HCT116 (cell line): ENCODE measurements around the gene CEP20.

Source experiments
- EZH2phosphoT487 ChIP-seq: fragments of 200-600 bp; IDR thresholded peaks from 2 replicates; pipeline ENCODE4 v1.6.1; 2018; ENCODE audit warnings: antibody characterized with exemption, borderline replicate concordance
- POLR2A ChIP-seq: IDR thresholded peaks from 2 replicates; pipeline ENCODE4 v1.7.0; 2011; ENCODE audit warnings: borderline replicate concordance; ENCODE audit not compliant: insufficient read depth, insufficient read length; ENCODE audit errors: extremely low read depth
- TCF7L2 ChIP-seq: IDR thresholded peaks from 2 replicates; pipeline ENCODE4 v1.7.0; 2011; ENCODE audit warnings: borderline replicate concordance, inconsistent platforms; ENCODE audit not compliant: insufficient read depth, insufficient read length; ENCODE audit errors: extremely low read depth
- YY1 ChIP-seq: IDR thresholded peaks from 2 replicates; pipeline ENCODE4 v1.6.1; 2011; ENCODE audit warnings: low read length, low read depth, moderate library complexity, mild to moderate bottlenecking; ENCODE audit not compliant: insufficient replicate concordance; ENCODE audit errors: extremely low read depth
- TF ChIP-seq, protein P1 (sequence below), 3 experiments: fragments of 200-600 bp in 1 of 3; sonication (generic) in 1 of 3; IDR thresholded peaks in 2 of 3; conservative IDR thresholded peaks in 1 of 3; 2 replicates each; pipeline ENCODE4 v1.5.1; 2012 to 2017; ENCODE audit warnings: low read depth in 2 of 3, low read length in 2 of 3, antibody characterized with exemption in 1 of 3, borderline replicate concordance in 1 of 3, control low read depth in 1 of 3, mild to moderate bottlenecking in 1 of 3, mixed read lengths in 1 of 3, mixed run types in 1 of 3, moderate library complexity in 1 of 3; ENCODE audit not compliant: insufficient read depth in 1 of 3
- TF ChIP-seq, protein P2 (sequence below): IDR thresholded peaks from 2 replicates; pipeline ENCODE4 v1.6.1; 2012; ENCODE audit warnings: low read depth
- TF ChIP-seq, protein P3 (sequence below): IDR thresholded peaks from 2 replicates; pipeline ENCODE4 v1.6.1; 2012
- TF ChIP-seq, protein P4 (sequence below): IDR thresholded peaks from 2 replicates; pipeline ENCODE4 v1.6.1; 2011; ENCODE audit warnings: mild to moderate bottlenecking, low read length, moderate library complexity; ENCODE audit not compliant: insufficient replicate concordance; ENCODE audit errors: extremely low read depth

DNA sequence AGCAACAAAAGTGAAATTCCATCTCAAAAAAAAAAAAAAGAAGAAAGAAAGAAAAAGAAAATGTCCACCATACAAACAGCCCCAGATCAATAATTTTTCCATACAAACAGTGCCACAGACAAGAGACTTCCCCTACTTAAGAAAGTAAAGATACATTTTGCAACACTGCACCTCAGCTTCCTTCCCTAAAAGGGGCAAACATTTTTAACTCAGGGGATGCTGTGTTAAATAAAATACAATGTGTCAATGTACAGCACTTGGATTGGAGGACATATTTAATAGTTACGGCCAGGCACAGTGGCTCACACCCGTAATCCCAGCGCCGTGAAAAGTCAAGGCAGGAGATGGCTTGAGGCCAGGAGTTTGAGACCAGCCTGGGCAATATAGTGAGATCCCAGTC, 53.9 kb downstream of the CEP20 start:
- TF ChIP-seq POLR2A (no peak), EZH2phosphoT487 (no peak), YY1 (no peak), TCF7L2 (no peak)
- TF ChIP-seq, protein P1, sequence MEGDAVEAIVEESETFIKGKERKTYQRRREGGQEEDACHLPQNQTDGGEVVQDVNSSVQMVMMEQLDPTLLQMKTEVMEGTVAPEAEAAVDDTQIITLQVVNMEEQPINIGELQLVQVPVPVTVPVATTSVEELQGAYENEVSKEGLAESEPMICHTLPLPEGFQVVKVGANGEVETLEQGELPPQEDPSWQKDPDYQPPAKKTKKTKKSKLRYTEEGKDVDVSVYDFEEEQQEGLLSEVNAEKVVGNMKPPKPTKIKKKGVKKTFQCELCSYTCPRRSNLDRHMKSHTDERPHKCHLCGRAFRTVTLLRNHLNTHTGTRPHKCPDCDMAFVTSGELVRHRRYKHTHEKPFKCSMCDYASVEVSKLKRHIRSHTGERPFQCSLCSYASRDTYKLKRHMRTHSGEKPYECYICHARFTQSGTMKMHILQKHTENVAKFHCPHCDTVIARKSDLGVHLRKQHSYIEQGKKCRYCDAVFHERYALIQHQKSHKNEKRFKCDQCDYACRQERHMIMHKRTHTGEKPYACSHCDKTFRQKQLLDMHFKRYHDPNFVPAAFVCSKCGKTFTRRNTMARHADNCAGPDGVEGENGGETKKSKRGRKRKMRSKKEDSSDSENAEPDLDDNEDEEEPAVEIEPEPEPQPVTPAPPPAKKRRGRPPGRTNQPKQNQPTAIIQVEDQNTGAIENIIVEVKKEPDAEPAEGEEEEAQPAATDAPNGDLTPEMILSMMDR (IDR thresholded peaks at IDR 0.05 in 2 of 3, conservative IDR thresholded peaks at IDR 0.05 in 1 of 3; ENCODE audit: borderline replicate concordance in 1 of 3, insufficient read depth in 1 of 3, low read depth in 2 of 3, low read length in 2 of 3), result no peak
- TF ChIP-seq, protein P2, sequence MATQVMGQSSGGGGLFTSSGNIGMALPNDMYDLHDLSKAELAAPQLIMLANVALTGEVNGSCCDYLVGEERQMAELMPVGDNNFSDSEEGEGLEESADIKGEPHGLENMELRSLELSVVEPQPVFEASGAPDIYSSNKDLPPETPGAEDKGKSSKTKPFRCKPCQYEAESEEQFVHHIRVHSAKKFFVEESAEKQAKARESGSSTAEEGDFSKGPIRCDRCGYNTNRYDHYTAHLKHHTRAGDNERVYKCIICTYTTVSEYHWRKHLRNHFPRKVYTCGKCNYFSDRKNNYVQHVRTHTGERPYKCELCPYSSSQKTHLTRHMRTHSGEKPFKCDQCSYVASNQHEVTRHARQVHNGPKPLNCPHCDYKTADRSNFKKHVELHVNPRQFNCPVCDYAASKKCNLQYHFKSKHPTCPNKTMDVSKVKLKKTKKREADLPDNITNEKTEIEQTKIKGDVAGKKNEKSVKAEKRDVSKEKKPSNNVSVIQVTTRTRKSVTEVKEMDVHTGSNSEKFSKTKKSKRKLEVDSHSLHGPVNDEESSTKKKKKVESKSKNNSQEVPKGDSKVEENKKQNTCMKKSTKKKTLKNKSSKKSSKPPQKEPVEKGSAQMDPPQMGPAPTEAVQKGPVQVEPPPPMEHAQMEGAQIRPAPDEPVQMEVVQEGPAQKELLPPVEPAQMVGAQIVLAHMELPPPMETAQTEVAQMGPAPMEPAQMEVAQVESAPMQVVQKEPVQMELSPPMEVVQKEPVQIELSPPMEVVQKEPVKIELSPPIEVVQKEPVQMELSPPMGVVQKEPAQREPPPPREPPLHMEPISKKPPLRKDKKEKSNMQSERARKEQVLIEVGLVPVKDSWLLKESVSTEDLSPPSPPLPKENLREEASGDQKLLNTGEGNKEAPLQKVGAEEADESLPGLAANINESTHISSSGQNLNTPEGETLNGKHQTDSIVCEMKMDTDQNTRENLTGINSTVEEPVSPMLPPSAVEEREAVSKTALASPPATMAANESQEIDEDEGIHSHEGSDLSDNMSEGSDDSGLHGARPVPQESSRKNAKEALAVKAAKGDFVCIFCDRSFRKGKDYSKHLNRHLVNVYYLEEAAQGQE, result no peak
- TF ChIP-seq, protein P3, sequence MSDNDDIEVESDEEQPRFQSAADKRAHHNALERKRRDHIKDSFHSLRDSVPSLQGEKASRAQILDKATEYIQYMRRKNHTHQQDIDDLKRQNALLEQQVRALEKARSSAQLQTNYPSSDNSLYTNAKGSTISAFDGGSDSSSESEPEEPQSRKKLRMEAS, result no peak
- TF ChIP-seq, protein P4, sequence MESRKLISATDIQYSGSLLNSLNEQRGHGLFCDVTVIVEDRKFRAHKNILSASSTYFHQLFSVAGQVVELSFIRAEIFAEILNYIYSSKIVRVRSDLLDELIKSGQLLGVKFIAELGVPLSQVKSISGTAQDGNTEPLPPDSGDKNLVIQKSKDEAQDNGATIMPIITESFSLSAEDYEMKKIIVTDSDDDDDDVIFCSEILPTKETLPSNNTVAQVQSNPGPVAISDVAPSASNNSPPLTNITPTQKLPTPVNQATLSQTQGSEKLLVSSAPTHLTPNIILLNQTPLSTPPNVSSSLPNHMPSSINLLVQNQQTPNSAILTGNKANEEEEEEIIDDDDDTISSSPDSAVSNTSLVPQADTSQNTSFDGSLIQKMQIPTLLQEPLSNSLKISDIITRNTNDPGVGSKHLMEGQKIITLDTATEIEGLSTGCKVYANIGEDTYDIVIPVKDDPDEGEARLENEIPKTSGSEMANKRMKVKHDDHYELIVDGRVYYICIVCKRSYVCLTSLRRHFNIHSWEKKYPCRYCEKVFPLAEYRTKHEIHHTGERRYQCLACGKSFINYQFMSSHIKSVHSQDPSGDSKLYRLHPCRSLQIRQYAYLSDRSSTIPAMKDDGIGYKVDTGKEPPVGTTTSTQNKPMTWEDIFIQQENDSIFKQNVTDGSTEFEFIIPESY, result no peak
